Measurements from ENCODE around the gene PLAGL2.

Gene PLAGL2

DNA sequence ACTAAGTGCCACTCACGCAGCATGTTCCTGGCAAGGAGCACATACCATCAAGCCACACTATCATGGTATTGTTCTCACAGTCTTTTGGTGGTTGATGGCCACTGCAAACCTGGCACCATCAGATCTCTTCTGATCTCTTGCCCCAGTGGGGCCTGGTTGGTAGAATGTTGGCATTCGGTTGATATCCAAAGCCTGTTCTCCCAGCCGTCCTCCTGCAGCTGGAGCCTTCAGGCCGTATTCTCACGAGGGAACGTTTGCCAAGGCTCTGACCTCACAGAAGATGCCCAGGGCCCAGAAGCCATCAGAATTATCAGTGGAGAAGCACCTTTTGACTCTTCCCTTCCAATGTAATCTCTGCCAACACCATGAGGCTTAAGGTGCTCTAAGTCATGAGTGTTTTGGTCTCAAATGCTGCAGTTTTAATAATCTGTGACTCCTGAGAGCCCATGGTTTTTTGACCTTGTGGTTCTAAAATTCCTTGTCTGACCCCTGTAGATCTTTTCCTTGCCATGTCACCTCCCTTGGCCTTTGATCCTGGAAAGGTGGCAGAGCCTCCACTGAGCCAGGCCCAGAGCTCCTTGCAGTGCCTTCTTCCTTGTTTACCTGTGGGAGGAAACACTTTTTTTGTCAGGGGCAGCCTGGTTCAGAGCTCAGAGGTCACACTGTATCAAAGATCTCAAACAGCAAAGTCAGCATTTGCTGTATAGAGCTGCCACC lies 27.9 kb upstream of the PLAGL2 start:
- H3K9ac ChIP-seq (ENCODE audit: insufficient read length, low read depth), result no peak overlapping the region
- no peaks in the 10 kb centered on the region for H3K27me3 ChIP-seq (ENCODE audit: insufficient read depth, insufficient read length)
- H3K4me3 ChIP-seq (ENCODE audit: insufficient read length, low read depth), result no peak overlapping the region
- DNase-seq (ENCODE audit: low read depth, low spot score), result no peak
- peaks cover 3% of the 10 kb centered on the region for H3K4me1 ChIP-seq (ENCODE audit: insufficient read depth, insufficient read length)
- H3K36me3 ChIP-seq (ENCODE audit: insufficient read depth, insufficient read length, low read length), result peaks cover 67% of the 10 kb centered on the region
- no peaks in the 10 kb centered on the region for H3K9me3 ChIP-seq (ENCODE audit: insufficient read depth, low read length)
- no peak for TF ChIP-seq ZNF274 (IDR thresholded peaks at IDR 0.05; ENCODE audit: low read depth, low read length)

- Histone ChIP-seq H3K9ac (ENCODE audit: insufficient read length, low read depth) (no peak overlapping the region), H3K9me3 (ENCODE audit: insufficient read depth, low read length) (no peaks in the 10 kb centered on the region), H3K4me3 (ENCODE audit: insufficient read length, low read depth) (no peak overlapping the region), H3K36me3 (ENCODE audit: insufficient read depth, insufficient read length, low read length) (peaks cover 72% of the 10 kb centered on the region), H3K27me3 (ENCODE audit: insufficient read depth, insufficient read length) (no peaks in the 10 kb centered on the region), H3K4me1 (ENCODE audit: insufficient read depth, insufficient read length) (peaks cover 3% of the 10 kb centered on the region)
- no peak for DNase-seq (ENCODE audit: low read depth, low spot score)
- TF ChIP-seq YY1 (IDR thresholded peaks at IDR 0.05; ENCODE audit: insufficient read depth, insufficient read length) (no peak), SUZ12 (IDR thresholded peaks at IDR 0.05; ENCODE audit: extremely low read depth, insufficient read depth, insufficient read length) (no peak), ZNF274 (IDR thresholded peaks at IDR 0.05; ENCODE audit: low read depth, low read length) (no peak)
Measured at GRCh38 chr20:32234135-32234808, 26.7 kb upstream of the PLAGL2 start.

GRCh38 chr20:32233286-32233685 lies 25.7 kb upstream of the PLAGL2 start:
- Histone ChIP-seq H3K4me3 (ENCODE audit: insufficient read length, low read depth) (no peak overlapping the region), H3K9ac (ENCODE audit: insufficient read length, low read depth) (no peak overlapping the region), H3K36me3 (ENCODE audit: insufficient read depth, insufficient read length, low read length) (peaks cover 82% of the 10 kb centered on the region), H3K9me3 (ENCODE audit: insufficient read depth, low read length) (no peaks in the 10 kb centered on the region), H3K27me3 (ENCODE audit: insufficient read depth, insufficient read length) (no peaks in the 10 kb centered on the region), H3K4me1 (ENCODE audit: insufficient read depth, insufficient read length) (no peaks in the 10 kb centered on the region)
- TF ChIP-seq ZNF274 (IDR thresholded peaks at IDR 0.05; ENCODE audit: low read depth, low read length) (no peak), YY1 (IDR thresholded peaks at IDR 0.05; ENCODE audit: insufficient read depth, insufficient read length) (no peak), SUZ12 (IDR thresholded peaks at IDR 0.05; ENCODE audit: extremely low read depth, insufficient read depth, insufficient read length) (no peak)
- DNase-seq (ENCODE audit: low read depth, low spot score), result no peak

DNA sequence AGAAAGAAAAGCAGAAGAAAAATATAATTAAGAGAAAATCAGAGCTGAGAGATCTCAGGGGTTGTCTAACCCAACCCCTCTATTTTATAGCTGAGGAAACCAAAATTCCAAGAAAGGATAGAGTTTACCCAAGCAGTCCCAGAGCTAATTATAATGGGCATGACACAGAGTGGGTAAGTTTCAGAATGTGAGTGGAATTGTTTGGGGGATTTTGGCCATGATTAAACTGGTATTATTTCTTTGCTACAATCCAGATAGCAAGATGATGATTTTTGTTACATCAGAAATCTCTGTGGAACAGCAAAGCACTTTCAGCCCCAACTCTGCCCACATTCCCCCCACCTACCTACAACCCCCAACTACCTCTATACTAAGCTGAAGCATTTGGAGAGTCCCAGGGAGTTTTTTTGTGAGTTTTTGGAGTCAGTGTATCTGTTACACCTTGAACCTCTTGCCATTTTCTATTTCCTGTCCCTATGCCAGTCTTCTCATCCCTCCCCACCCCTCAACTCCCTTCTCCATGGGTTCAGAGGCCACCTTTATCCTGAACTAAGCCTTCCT lies 24.9 kb upstream of the PLAGL2 start:
- peaks cover 88% of the 10 kb centered on the region for H3K36me3 ChIP-seq (ENCODE audit: insufficient read depth, insufficient read length, low read length)

GRCh38 chr20:32231847-32232246 lies 24.3 kb upstream of the PLAGL2 start:
- Histone ChIP-seq H3K9me3 (ENCODE audit: insufficient read depth, low read length) (no peaks in the 10 kb centered on the region), H3K36me3 (ENCODE audit: insufficient read depth, insufficient read length, low read length) (peaks cover 88% of the 10 kb centered on the region), H3K4me3 (ENCODE audit: insufficient read length, low read depth) (no peak overlapping the region), H3K27me3 (ENCODE audit: insufficient read depth, insufficient read length) (no peaks in the 10 kb centered on the region), H3K9ac (ENCODE audit: insufficient read length, low read depth) (no peak overlapping the region), H3K4me1 (ENCODE audit: insufficient read depth, insufficient read length) (no peaks in the 10 kb centered on the region)
- DNase-seq (ENCODE audit: low read depth, low spot score), result no peak
- TF ChIP-seq ZNF274 (IDR thresholded peaks at IDR 0.05; ENCODE audit: low read depth, low read length) (no peak), SUZ12 (IDR thresholded peaks at IDR 0.05; ENCODE audit: extremely low read depth, insufficient read depth, insufficient read length) (no peak), YY1 (IDR thresholded peaks at IDR 0.05; ENCODE audit: insufficient read depth, insufficient read length) (no peak)

More for the DNA sequence above, 24.9 kb upstream of the PLAGL2 start:
- H3K9ac ChIP-seq (ENCODE audit: insufficient read length, low read depth), result no peak overlapping the region
- H3K4me3 ChIP-seq (ENCODE audit: insufficient read length, low read depth), result no peak overlapping the region
- TF ChIP-seq ZNF274 (IDR thresholded peaks at IDR 0.05; ENCODE audit: low read depth, low read length) (no peak), YY1 (IDR thresholded peaks at IDR 0.05; ENCODE audit: insufficient read depth, insufficient read length) (no peak), SUZ12 (IDR thresholded peaks at IDR 0.05; ENCODE audit: extremely low read depth, insufficient read depth, insufficient read length) (no peak)
- no peaks in the 10 kb centered on the region for H3K4me1 ChIP-seq (ENCODE audit: insufficient read depth, insufficient read length)
- H3K9me3 ChIP-seq (ENCODE audit: insufficient read depth, low read length), result no peaks in the 10 kb centered on the region
- no peak for DNase-seq (ENCODE audit: low read depth, low spot score)
- no peaks in the 10 kb centered on the region for H3K27me3 ChIP-seq (ENCODE audit: insufficient read depth, insufficient read length)

- TF ChIP-seq ZNF274 (IDR thresholded peaks at IDR 0.05; ENCODE audit: low read depth, low read length) (no peak), YY1 (IDR thresholded peaks at IDR 0.05; ENCODE audit: insufficient read depth, insufficient read length) (no peak), SUZ12 (IDR thresholded peaks at IDR 0.05; ENCODE audit: extremely low read depth, insufficient read depth, insufficient read length) (no peak)
- H3K4me3 ChIP-seq (ENCODE audit: insufficient read length, low read depth), result no peak overlapping the region
- DNase-seq (ENCODE audit: low read depth, low spot score), result no peak
- no peaks in the 10 kb centered on the region for H3K27me3 ChIP-seq (ENCODE audit: insufficient read depth, insufficient read length)
- H3K36me3 ChIP-seq (ENCODE audit: insufficient read depth, insufficient read length, low read length), result peaks cover 85% of the 10 kb centered on the region
- H3K9ac ChIP-seq (ENCODE audit: insufficient read length, low read depth), result no peak overlapping the region
- H3K4me1 ChIP-seq (ENCODE audit: insufficient read depth, insufficient read length), result no peaks in the 10 kb centered on the region
- no peaks in the 10 kb centered on the region for H3K9me3 ChIP-seq (ENCODE audit: insufficient read depth, low read length)
Measured at GRCh38 chr20:32231245-32231644, 23.7 kb upstream of the PLAGL2 start.

GRCh38 chr20:32230707-32231106 lies 23.2 kb upstream of the PLAGL2 start:
- H3K9me3 ChIP-seq (ENCODE audit: insufficient read depth, low read length), result no peaks in the 10 kb centered on the region
- H3K27me3 ChIP-seq (ENCODE audit: insufficient read depth, insufficient read length), result no peaks in the 10 kb centered on the region
- H3K4me1 ChIP-seq (ENCODE audit: insufficient read depth, insufficient read length), result no peaks in the 10 kb centered on the region
- no peak overlapping the region for H3K4me3 ChIP-seq (ENCODE audit: insufficient read length, low read depth)
- no peak overlapping the region for H3K9ac ChIP-seq (ENCODE audit: insufficient read length, low read depth)
- no peak for TF ChIP-seq YY1 (IDR thresholded peaks at IDR 0.05; ENCODE audit: insufficient read depth, insufficient read length)
- no peak for TF ChIP-seq SUZ12 (IDR thresholded peaks at IDR 0.05; ENCODE audit: extremely low read depth, insufficient read depth, insufficient read length)
- no peak for TF ChIP-seq ZNF274 (IDR thresholded peaks at IDR 0.05; ENCODE audit: low read depth, low read length)
- DNase-seq (ENCODE audit: low read depth, low spot score), result no peak
- H3K36me3 ChIP-seq (ENCODE audit: insufficient read depth, insufficient read length, low read length), result peaks cover 82% of the 10 kb centered on the region

Data from NT2/D1 (cell line).